Ovary (tissue), 3 donors: ENCODE measurements around the gene ZNF273.

Experiments
- CTCF ChIP-seq, 3 donors: fragments of 450-650 bp in 2 of 3; fragments of 200-600 bp in 1 of 3; IDR thresholded peaks; one replicate each; pipeline versions ENCODE4 v1.5.1 to v1.8.0; 2016 to 2022; ENCODE audit warnings: antibody characterized with exemption in 3 of 3, mild to moderate bottlenecking in 1 of 3
- EP300 ChIP-seq: sonication (generic); formaldehyde crosslinking; IDR thresholded peaks from one replicate; pipeline ENCODE4 v1.6.1; 2017; ENCODE audit warnings: antibody characterized with exemption
- donor health status: DM: no; HTN: no; CAD: no.

DNA sequence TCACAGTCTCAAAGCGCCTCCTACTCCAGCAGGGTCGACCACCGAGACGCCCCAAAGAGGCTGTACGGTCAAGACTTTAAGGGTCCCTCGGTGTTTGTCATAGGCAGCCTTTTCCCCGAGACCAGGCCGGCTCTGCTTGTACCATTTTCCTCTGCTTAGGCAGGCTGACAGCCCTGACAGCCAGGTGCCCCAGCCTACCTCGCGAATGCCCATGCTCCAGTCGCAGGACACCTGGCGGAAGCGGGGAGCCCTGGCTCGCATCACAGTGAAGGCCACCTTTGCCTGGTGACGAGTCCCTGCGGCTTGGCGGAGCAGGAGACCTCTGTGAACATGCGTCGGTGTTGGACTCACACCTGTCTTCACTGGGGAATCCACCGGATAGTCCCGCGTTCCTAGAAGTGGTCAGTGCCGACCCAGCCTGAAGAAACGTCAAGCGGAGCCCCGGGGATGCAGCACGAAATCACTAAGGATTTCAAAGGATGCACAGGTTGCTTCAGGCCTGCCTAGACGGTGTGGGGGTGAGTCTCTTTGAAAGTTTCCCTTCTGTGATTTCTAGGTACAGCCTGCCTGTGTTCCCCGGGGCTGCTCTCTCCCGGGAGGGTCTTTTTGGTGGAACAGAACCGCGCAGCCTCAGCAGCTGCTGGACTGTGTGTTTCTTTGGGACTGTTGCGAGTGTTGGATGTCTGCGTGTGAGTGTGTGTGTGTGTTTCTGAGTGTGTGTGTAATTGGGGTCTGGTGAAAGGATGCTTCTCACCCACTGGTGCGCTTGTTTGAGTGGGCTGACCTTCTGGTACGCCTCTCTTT lies 30.5 kb upstream of the ZNF273 start:
- no peak for TF ChIP-seq CTCF (IDR thresholded peaks at IDR 0.05)
- TF ChIP-seq EP300, result no peak
